HG03097 (cell line): Measurements from ENCODE around the gene TRAF7.

ENCODE experiments used
- ATAC-seq: cut with Tn5 transposase; IDR thresholded peaks from one replicate; pipeline ENCODE4 v1.9.1; 2021; ENCODE audit not compliant: unreplicated experiment, low FRiP score

TRAF7 gene

DNA sequence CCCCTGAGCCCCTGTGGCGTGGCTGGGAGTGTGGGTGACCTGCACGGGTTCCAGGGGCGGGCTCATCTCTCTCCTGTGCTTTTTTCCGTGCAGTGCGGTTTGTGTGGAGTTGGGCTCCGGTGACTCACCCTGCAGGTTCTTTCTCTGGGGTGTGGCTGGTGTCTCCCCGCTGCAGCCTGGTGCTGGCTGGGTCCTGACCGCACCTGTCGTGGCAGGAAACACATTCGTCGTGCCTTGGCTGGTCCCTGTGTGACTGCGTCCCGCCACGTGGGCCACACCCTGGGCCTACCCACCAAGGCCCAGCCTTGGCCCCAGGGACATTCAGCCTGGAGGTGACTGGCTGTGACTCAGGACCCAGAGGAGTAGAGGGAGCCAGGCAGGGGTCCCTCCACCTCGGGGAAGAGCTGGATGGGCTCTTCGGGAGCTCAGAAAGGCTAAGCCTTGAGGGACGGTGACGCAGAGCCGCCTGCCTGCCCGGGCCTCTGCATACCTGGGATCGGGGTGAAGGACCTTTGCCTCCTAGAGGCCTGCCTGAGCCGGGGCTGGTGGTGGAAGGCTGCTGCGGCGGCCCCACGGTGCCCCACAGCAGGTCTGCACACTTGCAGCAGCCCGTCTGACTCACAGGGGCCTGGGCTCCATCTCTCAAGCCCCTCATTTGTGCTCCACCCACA lies 7.8 kb downstream of the TRAF7 start:
- ATAC-seq = no peak

DNA sequence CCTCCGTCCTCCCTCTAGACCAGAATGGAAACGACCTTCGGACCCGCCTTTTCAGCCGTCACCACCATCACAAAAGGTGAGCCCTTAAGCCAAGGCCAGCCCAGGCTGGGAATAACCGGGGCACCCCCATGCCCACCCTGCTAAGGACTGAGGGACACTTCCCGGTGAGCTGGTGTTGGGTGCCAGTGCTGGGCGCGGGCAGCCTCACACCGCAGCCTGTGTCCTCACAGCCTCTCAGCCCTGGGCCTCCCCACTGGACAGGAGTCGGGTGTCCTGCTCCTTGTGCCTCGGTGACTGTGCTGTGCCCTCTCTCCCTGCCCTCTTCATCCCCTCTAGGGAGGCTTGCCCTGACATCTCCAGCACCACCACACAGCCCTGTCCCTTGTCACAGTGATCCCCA lies 10.3 kb downstream of the TRAF7 start:
- no peak for ATAC-seq

DNA sequence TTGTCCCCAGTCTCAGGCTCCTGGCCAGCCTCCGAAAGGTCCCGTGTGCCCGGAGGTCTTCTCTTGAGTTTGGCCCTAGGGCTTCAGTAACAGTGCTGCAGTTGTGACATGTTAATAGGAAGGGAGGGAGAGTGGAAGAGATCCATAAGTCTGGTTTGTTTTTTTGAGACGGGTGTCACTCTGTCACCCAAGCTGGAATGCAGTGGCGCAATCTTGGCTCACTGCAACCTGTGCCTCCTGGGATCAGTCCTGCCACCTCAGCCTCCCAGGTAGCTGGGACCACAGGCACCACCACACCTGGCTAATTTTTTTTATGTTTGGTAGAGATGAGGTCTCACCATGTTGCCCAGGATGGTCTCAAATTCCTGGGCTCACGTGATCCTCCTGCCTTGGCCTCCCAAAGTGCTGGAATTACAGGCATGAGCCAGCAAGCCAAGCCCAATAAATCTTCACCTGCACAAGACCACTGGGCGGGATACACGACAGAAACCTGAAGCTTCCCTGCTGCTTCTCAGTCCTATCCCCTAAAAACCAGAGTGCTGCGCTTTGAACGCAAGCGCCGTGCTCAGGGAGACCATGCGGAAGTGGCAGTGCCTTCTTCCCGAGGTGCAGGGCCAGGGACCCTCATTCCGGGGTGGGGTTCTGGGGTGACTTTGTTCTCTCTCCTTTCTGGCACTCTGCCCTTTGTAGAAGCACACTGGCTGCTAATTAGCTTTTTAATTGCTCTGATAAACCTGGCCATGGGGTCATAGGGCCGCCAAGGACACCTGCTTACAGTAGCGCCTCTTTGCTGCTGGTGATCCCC lies 10.9 kb downstream of the TRAF7 start:
- no peak for ATAC-seq

DNA sequence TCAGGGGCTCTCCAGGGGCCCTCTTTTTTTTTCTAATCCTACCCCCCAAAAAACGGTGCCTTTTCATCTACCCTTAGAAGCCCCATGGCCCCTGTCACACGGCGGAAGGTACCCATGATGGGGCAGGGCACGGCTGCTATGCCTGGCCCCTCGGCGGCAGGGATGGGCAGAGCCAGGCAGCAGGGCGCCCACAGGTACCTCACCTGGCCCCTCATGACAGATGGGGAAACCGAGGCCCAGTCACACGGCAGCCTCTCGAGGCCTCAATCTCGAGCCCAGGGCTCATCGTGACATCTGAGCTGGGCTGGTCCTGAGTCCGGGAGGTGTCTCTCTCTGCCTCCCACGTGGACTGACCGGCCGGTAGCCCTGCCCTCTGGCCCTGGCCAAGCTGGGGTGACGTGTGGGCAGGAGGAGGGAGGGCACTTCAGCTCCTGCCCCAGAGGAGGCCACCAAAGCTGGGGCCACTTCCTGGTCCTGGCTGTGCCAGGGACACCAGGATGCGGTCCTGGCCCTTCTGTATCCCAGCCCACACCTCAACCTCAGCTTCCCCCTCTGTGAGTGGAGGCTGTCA lies 11.6 kb downstream of the TRAF7 start:
- ATAC-seq = no peak

- ATAC-seq = no peak
Measured at GRCh38 chr16:2170080-2170479, 14.5 kb downstream of the TRAF7 start.

DNA sequence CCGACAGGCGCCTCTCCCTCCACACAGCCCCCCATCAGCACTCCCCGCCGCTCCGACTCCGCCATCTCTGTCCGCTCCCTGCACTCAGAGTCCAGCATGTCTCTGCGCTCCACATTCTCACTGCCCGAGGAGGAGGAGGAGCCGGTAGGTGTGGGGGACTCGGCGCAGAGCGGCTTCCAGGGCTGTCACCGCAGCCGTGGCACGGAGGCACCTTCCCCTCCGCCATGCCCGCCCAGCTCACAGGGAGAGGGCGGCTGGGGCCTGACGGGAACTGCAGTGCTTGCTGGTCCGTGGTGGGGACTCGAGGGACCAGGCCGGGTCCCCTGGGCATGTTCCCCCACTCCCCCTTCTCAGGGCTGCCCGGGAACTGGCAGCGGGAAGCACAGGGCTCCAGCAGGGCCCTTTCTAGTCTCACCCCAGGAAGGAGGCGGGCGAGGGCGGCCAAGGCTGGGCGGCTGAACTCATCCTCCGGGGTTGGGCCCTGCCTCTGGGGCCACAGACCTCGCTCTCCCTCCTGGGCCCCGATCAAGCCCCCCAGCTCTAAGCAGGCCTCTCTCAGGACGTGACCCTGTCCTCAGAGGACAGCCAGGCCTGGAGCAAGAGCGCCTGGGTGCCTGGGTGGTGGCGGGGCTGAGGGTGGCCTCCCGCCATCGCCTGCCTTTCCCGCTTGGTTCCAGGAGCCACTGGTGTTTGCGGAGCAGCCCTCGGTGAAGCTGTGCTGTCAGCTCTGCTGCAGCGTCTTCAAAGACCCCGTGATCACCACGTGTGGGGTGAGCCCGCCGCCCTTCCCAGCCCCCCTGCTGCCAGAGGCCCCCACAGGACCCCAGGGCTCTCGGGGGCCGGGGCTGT lies 15.2 kb downstream of the TRAF7 start:
- no peak for ATAC-seq

- no peak for ATAC-seq
Measured at GRCh38 chr16:2171601-2172178, 16.1 kb downstream of the TRAF7 start.

DNA sequence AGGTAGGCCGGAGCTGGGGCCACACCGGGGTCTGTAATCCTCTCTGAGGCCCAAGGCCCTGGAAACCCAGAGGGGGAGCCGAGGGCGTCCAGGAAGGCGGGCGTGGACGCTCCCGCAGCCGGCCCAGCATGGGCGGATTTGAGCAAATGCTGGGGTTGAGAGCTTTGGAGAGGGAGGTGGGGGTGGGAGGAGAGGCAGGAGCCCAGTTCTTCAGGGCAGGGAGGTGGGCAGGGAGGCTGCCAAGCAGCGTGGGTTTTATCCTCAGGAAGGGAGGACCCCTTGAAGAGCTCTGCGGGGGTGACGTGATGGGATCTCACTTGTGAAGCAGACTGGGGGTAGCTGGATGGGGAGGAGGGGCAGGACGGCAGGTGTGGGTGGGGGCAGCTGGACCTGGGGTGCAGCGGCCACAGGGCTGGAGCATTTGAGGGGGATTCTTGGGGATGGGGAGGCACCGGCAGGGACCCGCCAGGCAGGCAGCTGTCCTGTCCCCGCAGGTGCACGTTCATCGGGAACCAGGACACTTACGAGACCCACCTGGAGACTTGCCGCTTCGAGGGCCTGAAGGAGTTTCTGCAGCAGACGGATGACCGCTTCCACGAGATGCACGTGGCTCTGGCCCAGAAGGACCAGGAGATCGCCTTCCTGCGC lies 17.2 kb downstream of the TRAF7 start:
- no peak for ATAC-seq

- ATAC-seq = no peak
Measured at GRCh38 chr16:2173366-2173765, 17.8 kb downstream of the TRAF7 start.

DNA sequence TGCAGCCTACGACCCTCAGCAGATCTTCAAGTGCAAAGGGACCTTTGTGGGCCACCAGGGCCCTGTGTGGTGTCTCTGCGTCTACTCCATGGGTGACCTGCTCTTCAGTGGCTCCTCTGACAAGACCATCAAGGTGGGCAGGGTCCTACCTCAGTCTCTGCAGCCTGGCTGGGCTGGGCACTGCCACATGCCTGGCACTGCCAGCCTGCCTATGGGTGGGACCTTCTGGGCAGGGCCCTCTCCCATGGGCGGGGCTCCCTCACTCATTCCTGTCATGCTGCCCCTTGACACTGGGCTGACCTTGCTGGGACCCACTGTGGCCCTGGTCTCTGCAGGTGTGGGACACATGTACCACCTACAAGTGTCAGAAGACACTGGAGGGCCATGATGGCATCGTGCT lies 18.3 kb downstream of the TRAF7 start:
- no peak for ATAC-seq

- ATAC-seq = no peak
Measured at GRCh38 chr16:2174396-2175131, 19.0 kb downstream of the TRAF7 start.

DNA sequence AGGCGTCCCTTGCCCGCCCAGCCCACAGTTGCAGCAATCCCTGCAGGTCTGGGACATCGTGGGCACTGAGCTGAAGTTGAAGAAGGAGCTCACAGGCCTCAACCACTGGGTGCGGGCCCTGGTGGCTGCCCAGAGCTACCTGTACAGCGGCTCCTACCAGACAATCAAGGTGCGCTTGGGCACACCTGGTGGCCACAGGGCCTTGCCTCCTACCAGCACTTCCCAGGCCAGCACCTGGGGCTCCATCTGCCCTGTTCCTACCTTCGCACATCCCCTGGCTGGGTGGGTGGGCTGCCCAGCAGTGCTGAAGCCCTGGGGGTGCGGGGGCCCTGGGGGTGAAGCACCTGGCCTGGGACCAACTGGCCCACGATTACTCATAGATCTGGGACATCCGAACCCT lies 19.9 kb downstream of the TRAF7 start:
- no peak for ATAC-seq

DNA sequence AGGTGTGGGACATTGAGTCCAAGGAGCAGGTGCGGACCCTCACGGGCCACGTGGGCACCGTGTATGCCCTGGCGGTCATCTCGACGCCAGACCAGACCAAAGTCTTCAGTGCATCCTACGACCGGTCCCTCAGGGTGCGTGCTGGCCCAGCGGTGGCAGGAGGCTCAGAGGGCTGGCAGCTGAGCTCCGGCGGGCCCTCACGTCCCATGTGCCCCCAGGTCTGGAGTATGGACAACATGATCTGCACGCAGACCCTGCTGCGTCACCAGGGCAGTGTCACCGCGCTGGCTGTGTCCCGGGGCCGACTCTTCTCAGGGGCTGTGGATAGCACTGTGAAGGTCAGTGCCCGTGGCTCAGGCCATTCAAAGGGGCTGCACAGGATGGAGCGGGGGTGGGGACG lies 20.5 kb downstream of the TRAF7 start:
- no peak for ATAC-seq

- ATAC-seq = no peak
Measured at GRCh38 chr16:2177101-2177500, 21.5 kb downstream of the TRAF7 start.

DNA sequence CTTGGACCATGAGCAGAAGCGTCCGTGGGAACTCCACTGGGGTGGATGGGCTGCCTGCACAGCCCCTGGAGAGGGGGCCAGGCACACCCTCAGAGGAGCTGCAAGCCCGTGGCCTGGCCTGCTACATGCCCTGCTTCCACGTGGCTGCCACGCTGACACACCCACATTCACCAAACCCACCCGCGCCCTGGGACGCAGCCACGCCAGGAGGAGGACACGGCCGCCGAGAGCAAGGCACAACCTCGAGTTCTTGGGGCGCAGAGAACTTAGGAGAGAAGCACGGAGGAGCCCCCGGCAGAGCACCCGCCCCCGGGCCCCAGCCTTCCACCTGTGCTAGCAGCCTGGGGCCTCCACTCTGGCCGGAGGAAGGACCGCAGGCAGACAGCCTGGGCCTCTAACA lies 22.0 kb downstream of the TRAF7 start:
- no peak for ATAC-seq

DNA sequence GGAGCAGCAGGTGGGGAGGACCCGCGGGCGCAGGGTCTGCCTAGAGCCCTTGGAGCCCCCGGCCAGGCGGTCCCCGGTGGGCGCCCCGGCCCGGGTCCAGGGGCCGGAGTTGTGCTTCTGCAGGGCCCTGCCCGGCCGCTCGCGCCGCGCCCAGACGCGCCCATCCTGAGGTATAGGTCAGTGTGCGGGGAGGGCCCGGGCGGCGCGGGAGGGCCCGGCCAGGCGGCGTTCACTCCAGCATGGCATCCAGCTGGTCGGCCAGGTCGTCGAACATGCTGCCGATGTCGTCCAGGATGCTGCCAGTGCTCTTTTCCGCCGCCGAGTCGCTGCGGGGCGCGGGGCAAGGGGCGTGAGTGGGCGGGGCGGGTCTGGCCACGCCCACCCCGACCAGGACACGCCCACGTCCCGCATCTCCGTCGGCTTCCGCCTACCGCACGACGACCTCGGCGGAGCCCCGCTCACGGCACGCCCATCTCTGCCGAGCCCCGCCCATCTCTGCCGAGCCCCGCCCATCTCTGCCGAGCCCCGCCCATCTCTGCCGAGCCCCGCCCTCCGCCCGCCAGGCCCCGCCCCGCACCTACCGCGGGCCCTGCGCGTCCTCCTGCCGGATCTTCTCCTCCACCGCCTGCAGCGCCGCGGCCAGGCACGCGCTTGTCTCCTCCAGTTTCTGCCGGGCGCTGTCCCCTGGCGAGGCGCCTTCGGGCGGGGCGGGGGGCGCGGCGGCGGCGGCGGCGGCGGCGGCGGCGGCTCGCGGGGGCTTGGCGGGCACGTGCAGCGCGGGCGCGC lies 22.9 kb downstream of the TRAF7 start:
- ATAC-seq = no peak

DNA sequence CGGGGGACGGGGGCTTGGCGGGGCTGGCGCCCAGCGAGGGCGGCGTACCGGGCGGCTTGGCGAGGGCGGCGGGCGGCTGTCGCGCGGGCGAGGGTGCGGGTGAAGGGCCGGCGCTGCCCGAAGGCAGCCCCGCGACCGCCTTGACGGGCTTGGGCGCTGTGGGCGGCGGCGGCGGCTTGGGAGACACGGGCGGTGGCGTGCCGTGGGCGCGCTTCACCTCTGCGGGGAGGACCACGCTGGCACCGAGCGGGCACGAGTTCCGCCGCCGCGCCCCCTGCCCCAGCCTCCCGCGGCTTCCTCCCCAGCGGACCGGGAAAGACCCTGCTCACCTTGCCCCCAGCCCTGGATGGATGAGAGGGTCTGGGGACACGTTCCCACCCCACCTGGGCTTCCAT lies 23.5 kb downstream of the TRAF7 start:
- ATAC-seq = no peak

DNA sequence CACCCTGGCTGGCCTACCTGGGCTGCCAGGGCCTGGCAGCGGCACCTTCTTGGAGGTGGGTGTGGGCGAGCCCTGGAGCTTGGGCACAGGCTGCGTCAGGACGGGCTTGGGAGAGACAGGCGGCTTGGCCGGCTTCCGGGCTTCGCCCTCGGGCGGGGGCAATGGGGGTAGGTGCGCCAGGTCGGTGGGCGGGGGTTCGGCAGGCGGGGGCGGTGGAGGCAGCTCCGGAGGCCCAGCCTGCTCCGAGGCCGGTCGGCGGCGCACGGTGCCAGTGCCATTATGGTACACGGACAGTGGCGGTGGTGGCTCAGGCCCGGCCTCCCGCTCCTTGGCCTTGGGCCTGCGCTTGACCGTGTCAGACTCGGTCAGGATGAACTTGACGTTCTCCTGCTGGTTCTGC lies 24.0 kb downstream of the TRAF7 start:
- no peak for ATAC-seq

DNA sequence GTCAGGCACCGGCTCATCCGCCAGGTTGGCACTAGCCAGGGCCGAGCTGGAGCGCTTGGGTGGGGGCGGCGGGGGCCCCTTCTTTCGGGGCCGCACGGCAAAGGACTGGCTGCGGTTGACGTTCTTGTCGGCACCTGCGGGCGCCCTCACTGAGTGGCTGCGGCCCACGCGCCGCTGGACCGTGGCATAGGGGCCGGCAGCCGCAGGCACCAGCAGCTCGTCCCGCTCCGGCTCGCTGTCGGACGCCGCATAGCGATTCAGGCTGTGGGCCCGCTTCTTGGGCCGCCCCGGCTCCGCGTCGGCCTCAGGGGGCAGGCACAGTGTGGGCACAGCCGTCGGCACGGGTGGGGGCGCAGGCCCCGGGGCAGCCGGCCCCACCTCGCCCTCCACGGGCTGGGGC lies 24.9 kb downstream of the TRAF7 start:
- ATAC-seq = no peak
